C4-2B (cell line): ENCODE measurements around the gene DDX46.

Experiments
- ZFX ChIP-seq: fragments of 450-650 bp; IDR thresholded peaks from 2 replicates; pipeline ENCODE4 v1.6.1; 2017
- TF ChIP-seq, protein P1 (sequence below): fragments of 450-650 bp; conservative IDR thresholded peaks from 2 replicates; pipeline ENCODE4 v1.5.1; 2017; ENCODE audit warnings: mild to moderate bottlenecking

GRCh38 chr5:134877159-134877558 is 118.6 kb downstream of the DDX46 start:
- TF ChIP-seq, protein P1, sequence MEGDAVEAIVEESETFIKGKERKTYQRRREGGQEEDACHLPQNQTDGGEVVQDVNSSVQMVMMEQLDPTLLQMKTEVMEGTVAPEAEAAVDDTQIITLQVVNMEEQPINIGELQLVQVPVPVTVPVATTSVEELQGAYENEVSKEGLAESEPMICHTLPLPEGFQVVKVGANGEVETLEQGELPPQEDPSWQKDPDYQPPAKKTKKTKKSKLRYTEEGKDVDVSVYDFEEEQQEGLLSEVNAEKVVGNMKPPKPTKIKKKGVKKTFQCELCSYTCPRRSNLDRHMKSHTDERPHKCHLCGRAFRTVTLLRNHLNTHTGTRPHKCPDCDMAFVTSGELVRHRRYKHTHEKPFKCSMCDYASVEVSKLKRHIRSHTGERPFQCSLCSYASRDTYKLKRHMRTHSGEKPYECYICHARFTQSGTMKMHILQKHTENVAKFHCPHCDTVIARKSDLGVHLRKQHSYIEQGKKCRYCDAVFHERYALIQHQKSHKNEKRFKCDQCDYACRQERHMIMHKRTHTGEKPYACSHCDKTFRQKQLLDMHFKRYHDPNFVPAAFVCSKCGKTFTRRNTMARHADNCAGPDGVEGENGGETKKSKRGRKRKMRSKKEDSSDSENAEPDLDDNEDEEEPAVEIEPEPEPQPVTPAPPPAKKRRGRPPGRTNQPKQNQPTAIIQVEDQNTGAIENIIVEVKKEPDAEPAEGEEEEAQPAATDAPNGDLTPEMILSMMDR = no peak
- no peak for TF ChIP-seq ZFX
